DLD1 (cell line): Measurements from ENCODE around the gene IFNGR1.
"Not testable (repeated sequence)": the region's sequence is repeated elsewhere in the genome, so short reads cannot be mapped to it uniquely, and the experiment has no call there.

ENCODE experiments used
- in situ Hi-C: cut with HindIII; loops from 2 replicates; pipeline ENCODE4 v1.10.0; 2017; ENCODE audit warnings: low sequenced_read_pairs

Gene IFNGR1

DNA sequence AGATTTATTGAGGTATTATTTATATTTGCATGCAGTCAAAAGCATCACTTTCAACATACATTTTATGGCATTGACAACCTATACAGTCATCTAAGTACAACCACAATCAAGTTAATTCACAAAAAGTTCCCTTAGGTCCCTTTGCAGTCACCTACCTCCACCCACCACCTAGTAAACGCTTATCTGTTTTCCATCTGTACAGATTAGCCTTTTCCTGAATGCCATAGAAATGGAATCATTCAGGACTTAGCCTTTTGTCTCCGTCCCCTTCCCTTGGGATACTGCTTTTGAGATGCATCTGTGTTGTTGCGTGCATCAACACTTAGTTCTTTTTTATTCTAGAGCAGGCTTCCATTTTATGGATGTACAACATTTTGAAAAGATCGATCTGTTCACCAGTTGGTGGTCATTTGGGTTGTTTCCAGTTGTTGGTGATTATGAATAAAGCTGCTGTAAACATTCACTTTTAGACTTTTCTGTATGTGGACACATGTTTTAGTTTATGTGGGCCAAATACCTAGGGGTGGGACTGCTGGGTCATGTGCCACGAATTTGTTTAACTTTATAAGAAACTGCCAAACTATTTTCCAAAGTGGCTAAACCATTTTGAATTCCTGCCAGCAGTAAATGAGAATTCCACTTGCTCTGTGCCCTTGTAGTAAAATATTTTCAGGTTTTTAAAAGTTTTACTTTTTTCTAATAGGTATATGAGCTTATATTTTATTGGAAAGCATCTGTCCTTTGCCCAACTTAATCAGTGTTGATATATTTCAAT is 17.6 kb upstream of the IFNGR1 start:
- in situ Hi-C loops, result no loop called here

DNA sequence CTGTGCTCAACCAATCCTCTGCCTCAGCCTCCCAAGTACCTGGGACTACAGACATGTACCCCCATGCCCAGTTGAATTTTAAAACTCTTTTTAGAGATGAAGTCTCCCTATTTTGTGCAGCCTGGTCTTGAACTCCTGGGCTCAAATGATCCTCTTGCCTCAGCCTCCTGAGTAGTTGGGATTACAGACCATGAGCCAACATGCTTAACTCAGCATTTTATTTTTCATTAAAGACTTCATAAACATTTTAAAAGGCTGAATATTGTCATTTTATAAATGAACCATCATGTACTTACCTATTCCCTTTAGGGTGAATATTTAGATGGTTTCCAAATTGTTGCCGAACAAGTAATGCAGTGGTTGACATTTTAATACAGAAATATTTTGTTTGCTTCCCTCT is 16.5 kb upstream of the IFNGR1 start:
- in situ Hi-C loops, result no loop called here

DNA sequence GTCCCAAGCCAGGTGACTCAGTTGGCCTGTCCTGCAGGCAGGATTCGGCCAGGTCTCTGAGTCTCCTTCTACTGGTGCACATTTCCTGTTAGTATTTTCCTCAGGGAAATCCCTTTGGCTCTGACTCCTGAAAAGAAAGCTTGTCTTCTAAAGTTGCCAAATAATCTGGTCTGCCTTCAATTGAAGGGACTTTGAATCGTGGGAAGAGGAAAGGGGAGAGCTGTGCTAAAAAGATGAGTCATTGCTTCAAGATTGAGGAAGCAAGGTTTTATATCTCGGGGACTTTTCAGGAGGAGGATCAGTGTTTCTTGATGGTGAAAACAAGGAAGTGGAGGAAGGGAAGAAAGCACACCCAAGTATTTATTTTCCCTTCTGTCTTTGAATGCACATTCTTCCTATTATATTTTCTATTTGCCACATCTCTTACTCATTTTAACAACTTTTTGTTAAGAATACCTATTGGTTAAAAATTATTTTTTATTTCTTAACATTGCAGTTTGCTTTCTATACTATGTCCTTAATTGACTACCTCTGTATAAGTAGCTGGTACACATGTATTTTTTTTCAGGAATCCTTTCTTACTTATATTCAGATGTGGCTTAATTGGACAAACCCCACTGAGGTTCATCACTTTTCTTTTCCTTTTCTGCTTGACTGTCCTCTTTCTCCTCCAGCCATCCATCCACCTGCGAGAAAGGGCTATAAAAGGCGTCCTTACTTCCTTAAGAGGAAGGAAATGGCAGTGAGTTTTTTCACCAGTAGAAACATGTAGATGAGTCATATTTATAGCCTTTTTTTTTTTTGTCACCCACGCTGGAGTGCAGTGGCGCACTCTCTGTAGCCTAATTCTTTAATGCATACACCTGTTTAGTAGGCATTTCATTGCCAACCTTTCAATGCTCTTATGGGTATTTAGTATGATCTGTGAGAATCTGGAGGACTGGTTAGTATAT is 15.0 kb upstream of the IFNGR1 start:
- in situ Hi-C loops, result no loop called here

DNA sequence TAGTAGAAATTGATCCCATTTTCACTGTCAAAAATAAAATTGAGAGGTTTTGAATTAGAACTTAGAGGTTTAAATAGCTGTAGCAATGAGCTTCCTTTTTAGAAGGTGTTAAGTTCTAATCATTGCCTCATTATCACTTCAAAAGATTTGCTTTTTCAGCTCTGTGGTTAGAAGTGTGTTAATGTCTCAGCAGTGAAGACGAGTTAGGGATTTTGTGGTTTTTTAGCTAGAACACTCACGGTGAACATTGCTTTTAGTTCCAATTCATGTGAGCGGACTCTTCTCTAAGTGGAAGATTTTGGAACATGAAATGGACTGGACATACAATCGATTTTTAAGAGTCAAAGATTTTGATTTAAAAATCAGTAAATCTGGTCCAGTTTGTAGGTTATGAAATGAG is 12.7 kb upstream of the IFNGR1 start:
- in situ Hi-C loops, result no loop called here

DNA sequence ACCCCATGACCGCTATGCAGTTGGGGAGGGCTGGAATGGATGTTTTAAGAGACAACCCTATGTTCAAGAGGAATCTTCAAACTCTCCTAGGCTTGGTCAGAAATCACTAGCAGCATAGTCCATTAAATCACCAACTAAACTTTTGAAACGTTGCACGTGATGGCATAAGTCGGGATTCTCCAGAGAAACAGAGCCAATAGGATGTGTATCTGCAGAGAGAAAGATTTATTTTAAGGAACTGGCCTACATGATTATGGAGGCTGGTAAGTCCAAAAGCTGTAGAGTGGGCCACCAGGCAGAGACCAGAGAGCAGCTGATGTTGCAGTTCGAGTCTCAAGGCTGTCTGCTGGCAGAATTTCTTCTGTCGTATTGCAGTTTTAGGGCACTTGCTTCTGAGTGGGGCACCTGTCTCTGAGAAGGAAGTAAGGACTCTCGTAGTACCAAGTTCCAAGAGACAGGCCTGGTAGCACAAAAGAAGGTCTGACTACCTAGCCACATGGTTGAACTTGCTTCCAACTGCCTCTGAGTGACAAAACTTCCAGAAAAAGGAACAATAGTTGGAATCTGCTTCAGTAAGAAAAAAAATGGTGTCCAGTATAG is 11.9 kb upstream of the IFNGR1 start:
- in situ Hi-C loops, result no loop called here

DNA sequence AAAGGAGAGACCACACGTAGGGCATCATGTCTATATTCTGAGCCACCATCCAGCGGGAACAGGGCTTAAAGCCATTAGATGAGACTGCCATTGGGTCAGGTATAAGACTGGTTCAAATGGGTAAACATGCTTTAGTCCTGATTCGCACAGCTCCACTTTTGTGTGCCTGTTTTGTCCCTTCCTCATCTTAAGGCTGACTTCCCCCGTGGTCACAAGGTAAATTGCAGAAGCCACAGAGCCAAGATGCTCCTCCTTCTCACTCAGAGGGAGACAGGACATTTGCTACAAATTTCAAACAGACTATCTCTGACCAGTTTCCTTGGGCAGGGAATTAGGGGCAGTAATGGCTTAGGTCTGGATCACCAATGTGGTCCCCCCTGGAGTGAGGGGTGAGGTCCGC is 11.4 kb upstream of the IFNGR1 start:
- in situ Hi-C loops, result no loop called here

DNA sequence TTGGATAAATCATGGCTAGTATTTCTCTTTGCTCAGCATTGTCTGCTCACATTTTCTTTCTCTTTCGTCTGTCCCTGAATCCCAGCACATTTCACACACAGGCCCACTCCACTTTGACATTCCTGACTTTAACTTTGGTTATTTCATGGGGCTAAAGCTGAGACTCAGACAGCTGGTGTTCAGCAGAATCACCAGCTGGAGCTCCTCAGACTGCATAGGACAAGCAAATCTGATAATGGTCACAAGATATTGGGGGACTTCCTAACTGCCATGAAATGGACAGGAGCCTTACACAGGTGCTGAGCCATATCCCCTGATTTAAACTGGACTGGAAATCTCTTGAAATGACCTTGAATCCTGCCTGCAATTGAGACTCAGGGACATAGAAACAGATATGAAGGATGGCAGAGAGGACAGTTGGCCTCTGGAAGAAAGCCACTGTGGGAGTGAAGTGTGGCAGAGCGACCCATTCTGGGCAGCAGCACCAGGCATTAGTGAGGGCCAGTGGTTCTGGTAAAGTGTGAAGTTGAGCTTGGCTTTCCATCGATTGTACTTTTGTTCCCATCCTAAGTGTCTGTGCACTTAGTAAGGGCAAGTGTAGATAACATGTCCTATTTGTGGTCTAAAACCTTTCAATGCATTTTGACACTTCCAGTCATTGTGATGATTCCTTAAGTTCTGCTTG is 10.0 kb upstream of the IFNGR1 start:
- in situ Hi-C loops, result no loop called here

DNA sequence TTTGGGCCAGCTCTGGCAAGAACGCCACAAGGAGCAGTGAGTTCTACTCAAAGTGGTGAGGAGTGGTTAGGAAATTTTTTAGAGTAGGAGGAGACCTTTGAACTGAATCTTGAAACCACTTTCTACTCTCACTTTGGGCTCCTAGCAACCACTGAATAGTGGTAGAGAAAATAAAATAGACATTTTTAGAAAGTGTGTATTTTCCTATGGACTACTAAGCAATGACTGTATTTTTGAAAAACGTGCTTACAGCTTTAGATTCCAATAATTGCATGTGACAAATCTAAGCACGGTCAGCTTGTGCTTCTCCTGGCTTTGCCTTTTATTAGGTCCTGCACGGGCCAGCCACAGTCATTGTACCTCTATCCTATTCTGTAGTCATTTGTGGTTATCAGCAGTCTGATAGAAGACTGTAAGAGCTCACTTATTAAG is 8.7 kb upstream of the IFNGR1 start:
- in situ Hi-C loops, result no loop called here

DNA sequence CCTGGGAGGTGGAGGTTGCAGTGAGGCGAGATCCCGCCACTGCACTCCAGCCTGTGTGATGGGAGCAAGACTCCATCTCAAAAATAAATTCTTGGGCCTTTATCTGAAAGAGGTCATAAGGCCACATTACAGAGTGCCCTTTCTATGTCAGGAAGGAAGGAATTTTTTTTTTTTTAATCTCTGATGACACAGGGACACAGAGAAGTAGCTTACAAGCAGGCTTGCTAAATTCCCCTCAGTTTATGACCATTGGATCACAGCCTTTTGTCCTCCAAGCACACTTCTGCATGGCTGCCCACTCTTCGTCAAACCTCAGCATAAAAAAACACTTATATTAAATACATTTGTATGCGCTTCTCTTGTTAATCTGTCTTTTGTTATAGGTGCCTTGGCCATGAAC is 7.5 kb upstream of the IFNGR1 start:
- in situ Hi-C loops, result no loop called here

DNA sequence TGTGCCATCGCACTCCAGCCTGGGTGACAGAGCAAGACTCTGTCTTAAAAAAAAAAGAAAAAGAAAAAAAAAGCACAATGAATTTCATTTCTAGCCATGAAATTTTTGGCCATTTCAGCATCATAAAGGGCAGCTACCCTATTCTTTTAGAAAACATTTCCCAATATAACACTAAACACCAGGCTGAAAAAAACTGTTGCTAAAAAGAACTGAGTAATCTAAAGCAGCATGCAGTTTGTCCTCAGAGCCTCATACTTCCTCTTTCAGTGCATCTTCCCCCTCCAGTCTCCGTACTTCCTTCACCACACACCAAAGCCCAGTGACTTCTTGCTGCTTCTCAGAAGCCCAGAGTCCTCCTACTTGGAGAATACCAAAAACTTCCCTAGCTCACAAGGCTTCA is 5.6 kb upstream of the IFNGR1 start:
- in situ Hi-C loops, result no loop called here

DNA sequence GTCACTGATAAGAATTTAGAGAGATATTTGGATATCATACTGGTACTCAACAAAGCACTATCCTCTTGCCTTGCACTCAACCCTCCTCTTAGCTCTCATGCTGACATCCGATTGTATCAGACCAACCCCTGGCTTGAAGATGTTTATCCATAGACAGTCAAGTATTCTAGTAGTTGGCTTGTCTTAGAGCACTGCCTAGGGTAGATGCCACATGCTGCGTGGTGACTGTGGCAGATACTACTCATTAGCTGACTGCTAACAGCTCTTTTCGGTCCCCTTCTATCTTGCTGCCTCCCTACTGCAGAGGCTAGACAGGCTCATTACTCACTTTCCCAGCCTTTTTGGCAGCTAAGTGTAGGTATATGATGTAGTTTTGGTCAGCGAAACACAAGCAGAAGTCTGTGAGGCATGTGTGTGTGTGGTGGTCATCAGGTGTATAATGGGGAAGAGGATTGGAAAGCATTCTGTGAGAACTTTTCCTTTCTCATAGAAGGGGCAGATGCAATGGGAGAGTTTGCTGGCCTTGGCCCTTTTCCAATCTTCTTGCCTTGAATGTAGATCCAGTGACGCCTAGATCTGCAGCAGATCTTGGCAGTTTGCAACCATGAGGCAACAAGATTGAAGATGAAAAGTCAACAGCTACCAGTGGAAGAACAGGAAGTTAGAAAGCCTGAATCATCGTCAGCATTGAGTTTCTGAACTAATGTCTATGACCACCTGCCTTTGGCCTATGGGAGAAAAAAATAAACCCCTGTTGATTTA is 4.4 kb upstream of the IFNGR1 start:
- in situ Hi-C loops, result no loop called here

DNA sequence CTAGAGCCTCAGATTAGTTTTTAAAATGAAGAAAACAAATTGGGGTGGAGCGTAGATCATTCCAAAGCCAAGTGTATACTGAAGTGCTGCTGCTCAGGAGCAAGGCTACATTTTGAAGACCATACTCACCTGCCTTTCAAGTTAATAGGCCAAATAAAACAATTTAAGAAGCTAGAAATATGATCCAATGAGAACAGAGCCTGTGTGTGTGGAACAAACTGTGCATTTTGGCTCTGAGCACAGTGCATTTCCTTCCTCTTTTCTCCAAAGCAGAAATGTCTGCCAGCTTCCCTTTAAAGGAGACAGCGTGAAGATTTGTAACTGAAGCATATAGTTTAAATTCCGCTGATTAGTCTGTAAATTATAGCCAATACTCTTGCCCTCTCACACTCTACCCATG is 3.2 kb upstream of the IFNGR1 start:
- in situ Hi-C loops, result no loop called here

DNA sequence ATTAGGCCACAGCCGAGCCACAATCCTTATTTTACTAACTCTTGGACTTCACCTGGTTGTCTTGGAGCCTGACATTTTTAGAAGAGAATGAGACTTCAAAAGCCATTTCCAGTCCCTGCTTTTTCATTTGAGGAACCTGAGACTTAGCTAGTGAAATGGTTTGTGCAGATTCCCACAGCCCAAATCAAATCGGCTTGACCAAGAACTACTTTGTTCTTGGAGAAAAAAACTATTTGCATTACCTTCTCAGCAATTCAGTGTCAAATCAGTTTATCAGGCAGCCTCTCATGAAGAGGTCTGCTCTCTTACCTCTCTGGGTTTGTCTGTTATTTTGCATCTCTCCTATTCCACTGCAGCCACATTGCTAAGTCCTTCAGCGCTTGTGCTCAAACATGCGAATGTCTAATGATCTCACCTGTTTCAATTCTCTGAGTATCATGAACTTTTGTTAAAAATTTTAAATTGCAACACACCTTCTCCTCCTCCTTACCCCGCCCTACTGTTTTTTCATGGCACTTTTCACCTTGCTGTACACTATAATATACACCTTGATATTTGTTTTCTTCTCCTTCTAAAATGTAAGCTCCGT is 573 bp upstream of the IFNGR1 start:
- in situ Hi-C loops, result no loop called here

DNA sequence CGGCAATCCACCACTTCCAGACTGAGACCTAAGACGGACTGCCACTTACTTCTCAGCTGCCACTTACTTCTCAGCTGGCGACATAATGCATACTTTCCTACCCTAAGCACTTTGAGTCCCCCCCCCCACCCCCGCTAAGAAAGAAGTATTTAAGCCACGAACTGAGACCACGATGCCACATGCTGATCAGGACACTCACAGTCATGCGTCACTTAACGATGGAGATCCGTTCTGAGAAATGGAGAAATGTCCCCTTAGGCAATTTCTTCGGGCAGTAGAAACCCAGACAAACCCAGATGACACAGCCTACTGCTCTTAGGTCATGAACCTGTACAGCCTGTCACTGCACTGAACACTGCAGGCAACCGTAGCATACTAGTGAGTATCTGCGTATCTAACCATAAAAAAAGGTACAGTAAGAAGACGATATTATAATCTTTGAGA is 690 bp downstream of the IFNGR1 start:
- in situ Hi-C loops, result no loop called here

DNA sequence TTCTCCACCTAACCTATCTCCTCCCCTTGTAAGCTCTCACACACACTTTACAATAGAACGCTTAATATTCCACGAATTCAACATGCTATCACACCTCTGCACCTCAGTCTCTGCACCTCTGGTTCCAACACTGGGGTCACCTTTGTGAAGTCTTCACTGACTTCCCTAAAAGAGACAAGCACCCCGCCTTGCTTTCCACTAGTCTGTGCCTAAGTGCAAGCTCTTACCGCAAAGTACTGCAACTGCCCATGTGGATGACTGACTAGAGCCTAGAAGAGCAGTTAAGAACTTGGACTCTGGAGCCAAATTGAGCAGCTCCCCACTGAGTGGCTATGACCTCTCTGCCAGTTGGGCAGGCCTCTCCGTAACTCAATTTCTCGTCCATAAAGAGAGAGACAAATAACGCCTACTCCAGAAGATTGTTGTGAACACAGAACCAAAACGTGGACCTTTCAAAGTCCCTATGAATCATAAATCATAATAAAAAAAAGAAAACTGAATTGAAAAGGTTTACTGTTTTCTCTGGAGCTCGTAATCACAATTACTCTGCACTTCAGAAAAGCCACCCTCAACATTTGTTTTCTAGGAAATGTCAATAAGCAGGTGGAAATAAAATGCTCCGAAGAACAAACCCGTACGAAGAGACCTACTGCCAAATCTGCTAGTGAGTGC is 1.2 kb downstream of the IFNGR1 start:
- in situ Hi-C loops, result no loop called here

DNA sequence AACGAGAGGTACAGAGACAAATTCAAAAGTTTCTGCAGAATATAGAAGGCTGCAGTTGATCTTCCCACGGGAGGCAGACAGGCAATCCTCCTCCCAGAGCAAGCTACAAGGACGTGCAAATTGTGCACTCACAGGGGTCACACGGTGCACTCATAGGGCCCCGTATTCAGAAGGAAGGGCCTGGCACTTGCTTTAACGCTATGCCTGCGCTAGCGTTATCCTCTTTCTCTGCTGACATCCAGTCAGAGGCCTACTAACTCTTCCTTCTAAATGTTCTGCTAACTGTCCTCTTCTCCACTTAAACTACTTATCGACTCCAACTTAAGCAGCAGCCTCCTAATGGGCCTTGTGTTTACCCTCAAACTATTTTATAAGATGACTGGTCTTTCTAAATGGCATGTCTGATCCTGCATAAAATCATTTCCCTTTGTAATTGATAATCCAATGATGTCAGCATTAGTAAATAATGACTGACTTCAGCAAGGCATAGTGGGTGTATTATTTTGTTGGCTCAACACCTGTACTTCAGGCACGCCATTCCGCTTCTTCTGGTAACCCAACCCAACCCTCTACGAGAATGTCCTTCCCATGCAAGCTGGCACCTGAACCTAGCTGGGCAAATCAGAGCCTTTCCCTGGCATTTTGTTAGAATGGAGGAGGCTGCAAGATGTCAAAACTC is 2.2 kb downstream of the IFNGR1 start:
- in situ Hi-C loops, result no loop called here

DNA sequence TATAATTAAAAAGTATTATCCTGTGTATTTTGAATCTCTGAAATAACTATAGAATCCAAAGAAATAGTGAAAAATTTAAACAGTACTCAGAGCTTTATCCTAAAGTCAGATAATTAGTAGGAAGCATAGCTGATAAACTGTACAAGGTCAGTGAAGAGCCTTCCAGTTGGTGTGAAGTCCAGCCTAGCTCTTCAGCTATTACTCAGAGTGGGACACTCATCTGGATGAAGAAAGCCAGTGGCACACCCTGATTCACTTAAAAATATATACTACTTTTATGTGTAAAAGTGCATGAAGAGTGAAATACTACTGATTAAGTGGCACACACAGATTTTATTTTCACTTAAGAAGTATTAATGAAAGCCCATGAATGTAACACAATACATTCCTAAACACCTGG is 3.1 kb downstream of the IFNGR1 start:
- in situ Hi-C loops, result no loop called here

DNA sequence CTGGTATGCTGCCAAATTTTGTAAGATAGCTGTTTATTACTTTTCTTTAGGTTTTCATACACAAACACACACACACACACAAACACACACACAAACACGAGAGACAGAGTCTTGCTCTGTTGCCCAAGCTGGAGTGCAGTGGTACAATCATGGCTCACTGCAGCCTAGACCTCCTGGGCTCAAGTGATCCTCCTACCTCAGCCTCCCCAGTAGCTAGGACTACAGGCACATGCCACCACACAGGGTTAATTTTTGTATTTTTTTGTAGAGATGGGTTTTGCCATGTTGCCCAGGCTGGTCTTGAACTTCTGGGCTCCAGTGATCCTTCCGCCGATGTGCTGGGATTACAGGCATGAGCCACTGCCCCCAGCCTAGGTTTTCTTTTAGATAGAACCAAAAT is 3.6 kb downstream of the IFNGR1 start:
- in situ Hi-C loops, result not testable (repeated sequence)

DNA sequence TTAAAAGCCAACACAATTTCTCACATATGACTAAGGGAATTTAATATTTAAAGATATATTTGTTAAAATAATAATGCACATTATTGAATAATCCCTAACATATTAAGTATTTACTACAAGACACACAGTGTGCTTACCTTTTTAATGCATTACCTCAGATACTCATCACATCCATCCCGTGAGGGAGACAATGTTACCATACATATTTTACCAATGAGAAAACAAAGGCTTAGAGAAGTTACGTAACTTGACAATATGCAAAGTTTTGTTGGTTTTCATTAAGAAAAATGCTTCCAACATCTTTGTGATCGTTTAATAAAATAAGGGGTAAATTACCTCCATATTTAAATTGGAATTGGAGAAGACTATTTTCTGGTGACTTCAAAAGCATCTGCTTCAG is 4.3 kb downstream of the IFNGR1 start:
- in situ Hi-C loops, result no loop called here
